ENCODE results near the gene TGFB1I1. TPM values are rescaled to one million over a fixed set of nuclear protein-coding genes. Genes with fewer than 3 reads are reported as not detected.

The TGFB1I1 gene
- total and polyA plus RNA-seq, 2 of the 13 experiments (the other 11 are each of a cell fraction or from before 2014, with no cell fraction given) = 0.80 to 2.9 TPM

- TF ChIP-seq ZMYM4 (CRISPR knock-in tag; IDR thresholded peaks at IDR 0.05) = no peak
- no peak for TF ChIP-seq ZNF598 (CRISPR knock-in tag; IDR thresholded peaks at IDR 0.05; ENCODE audit: borderline replicate concordance)
- no peak for TF ChIP-seq RORA (CRISPR knock-in tag; IDR thresholded peaks at IDR 0.05)
- TF ChIP-seq ZSCAN5A (CRISPR knock-in tag; IDR thresholded peaks at IDR 0.05; ENCODE audit: borderline replicate concordance) = no peak
- no peak for TF ChIP-seq ZNF484 (CRISPR knock-in tag; IDR thresholded peaks at IDR 0.05; ENCODE audit: borderline replicate concordance, low read depth)
- 0 out of 2 replicates have a peak, but pooled peaks have one; percentile 61 for TF ChIP-seq ZNF75D (CRISPR knock-in tag; IDR thresholded peaks at IDR 0.05; ENCODE audit: borderline replicate concordance)
- peak; percentile 35; the same call in 1 of the 2 replicates for TF ChIP-seq ZFP91 (CRISPR knock-in tag; IDR thresholded peaks at IDR 0.05; ENCODE audit: borderline replicate concordance)
These were observed 804 bp downstream of the TGFB1I1 start (continued) for GRCh38 chr16:31472709-31473203.

DNA sequence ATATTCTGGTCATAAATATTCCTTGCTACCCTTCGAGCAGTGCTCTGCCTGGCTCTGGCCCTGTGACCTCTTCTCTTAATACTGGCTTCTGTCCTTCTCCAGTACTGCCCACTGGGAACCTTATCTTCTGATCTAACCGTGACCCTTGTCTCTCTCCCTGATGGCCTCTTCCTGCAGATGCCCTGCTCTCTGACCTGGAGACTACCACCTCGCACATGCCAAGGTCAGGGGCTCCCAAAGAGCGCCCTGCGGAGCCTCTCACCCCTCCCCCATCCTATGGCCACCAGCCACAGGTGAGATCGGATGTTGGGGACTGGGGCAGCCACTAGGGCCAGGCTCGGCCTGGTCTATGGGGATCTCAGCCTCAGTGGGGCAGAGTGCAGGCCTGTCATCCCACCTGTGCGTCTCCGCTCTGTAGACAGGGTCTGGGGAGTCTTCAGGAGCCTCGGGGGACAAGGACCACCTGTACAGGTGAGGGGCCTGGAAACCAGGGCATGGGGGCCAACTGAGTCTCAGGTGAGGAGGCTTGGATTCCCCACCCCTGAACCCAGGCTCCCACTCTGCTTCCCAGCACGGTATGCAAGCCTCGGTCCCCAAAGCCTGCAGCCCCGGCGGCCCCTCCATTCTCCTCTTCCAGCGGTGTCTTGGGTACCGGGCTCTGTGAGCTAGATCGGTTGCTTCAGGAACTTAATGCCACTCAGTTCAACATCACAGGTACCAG lies 1.5 kb downstream of the TGFB1I1 start:
- no peak overlapping the region for H2AFZ ChIP-seq (ENCODE audit: low read length)
- ChIA-PET CTCF (ENCODE audit: low intra/inter-chr PET ratio, low total read pairs) (no interaction called here), POLR2A (interaction anchor here (0.6 to 0.7 kb wide), 2 partner anchors 13 to 15 kb away, joined by 4 to 7 read pairs; partner anchors contain the start of gene ARMC5)
- peak; percentile 51; the same call in 1 of the 2 replicates for TF ChIP-seq NR2F6 (IDR thresholded peaks at IDR 0.05)
- TF ChIP-seq NR2F6 (CRISPR knock-in tag; IDR thresholded peaks at IDR 0.05) = 0 out of 2 replicates have a peak, but pooled peaks have one; percentile 37
- no peak for TF ChIP-seq ZBTB10 (CRISPR knock-in tag; IDR thresholded peaks at IDR 0.05; ENCODE audit: borderline replicate concordance)
- no peak for TF ChIP-seq ZBTB34 (CRISPR knock-in tag; IDR thresholded peaks at IDR 0.05)
- TF ChIP-seq E2F1 (CRISPR knock-in tag; IDR thresholded peaks at IDR 0.05) = no peak
- no peak for TF ChIP-seq NCOA2 (CRISPR knock-in tag; IDR thresholded peaks at IDR 0.05)

More for the DNA sequence above, 1.5 kb downstream of the TGFB1I1 start:
- BruUV-seq (replicated peaks) = no TSS peak
- intact Hi-C loops (cut with micrococcal nuclease; ENCODE audit: unreplicated experiment) (no loop called here), in situ Hi-C loops (cut with HindIII; ENCODE audit: extremely low pct_ligation_motif_present, low pct_unique_long_range_greater_than_20kb) (no loop called here)
- Histone ChIP-seq H3K36me3 (replicated peaks in 1 of 2; ENCODE audit: control insufficient read depth in 1 of 2, insufficient read depth in 2 of 2, low read length in 2 of 2) (no peaks in the 10 kb centered on the region), H3K4me1 (ENCODE audit: insufficient read depth, low read length) (peaks cover 55% of the 10 kb centered on the region), H3K4me3 (replicated peaks in 1 of 3; ENCODE audit: insufficient read depth in 1 of 3, low read depth in 2 of 3, low read length in 3 of 3) (no peak overlapping the region), H3K9ac (ENCODE audit: insufficient read depth, low read depth, low read length) (no peak overlapping the region), H3K9me3 (ENCODE audit: low read length) (no peaks in the 10 kb centered on the region), H3K27ac (ENCODE audit: extremely low read length, insufficient read depth, low read length) (no peak overlapping the region), H3K4me2 (ENCODE audit: low read depth, low read length) (no peak overlapping the region), H3K79me2 (ENCODE audit: insufficient read depth, low read length) (no peaks in the 10 kb centered on the region), H4K20me1 (ENCODE audit: insufficient read depth, low read length) (no peaks in the 10 kb centered on the region), H3K27me3 (ENCODE audit: control insufficient read depth in 1 of 2, insufficient read depth in 2 of 2, low read length in 2 of 2) (peaks cover 0 to 7% of the 10 kb centered on the region in 2 experiments; a peak in 1 of 5 replicates)
- no peak for FAIRE-seq
- no peak for ATAC-seq
- 70% methylated on average over 16 of the region's 17 CpGs for WGBS (ENCODE audit: low lambda C conversion rate)
- no peak for DNase-seq (ENCODE audit: low spot score)
